HG03571 (cell line): ENCODE data around the gene AKT2.

Experiments used
- ATAC-seq: cut with Tn5 transposase; IDR thresholded peaks from one replicate; pipeline ENCODE4 v1.9.1; 2021; ENCODE audit not compliant: unreplicated experiment

AKT2 gene

GRCh38 chr19:40192758-40193586 is 92.2 kb downstream of the AKT2 start:
- ATAC-seq = no peak

GRCh38 chr19:40191836-40192646 is 93.1 kb downstream of the AKT2 start:
- ATAC-seq = peak; percentile 11

DNA sequence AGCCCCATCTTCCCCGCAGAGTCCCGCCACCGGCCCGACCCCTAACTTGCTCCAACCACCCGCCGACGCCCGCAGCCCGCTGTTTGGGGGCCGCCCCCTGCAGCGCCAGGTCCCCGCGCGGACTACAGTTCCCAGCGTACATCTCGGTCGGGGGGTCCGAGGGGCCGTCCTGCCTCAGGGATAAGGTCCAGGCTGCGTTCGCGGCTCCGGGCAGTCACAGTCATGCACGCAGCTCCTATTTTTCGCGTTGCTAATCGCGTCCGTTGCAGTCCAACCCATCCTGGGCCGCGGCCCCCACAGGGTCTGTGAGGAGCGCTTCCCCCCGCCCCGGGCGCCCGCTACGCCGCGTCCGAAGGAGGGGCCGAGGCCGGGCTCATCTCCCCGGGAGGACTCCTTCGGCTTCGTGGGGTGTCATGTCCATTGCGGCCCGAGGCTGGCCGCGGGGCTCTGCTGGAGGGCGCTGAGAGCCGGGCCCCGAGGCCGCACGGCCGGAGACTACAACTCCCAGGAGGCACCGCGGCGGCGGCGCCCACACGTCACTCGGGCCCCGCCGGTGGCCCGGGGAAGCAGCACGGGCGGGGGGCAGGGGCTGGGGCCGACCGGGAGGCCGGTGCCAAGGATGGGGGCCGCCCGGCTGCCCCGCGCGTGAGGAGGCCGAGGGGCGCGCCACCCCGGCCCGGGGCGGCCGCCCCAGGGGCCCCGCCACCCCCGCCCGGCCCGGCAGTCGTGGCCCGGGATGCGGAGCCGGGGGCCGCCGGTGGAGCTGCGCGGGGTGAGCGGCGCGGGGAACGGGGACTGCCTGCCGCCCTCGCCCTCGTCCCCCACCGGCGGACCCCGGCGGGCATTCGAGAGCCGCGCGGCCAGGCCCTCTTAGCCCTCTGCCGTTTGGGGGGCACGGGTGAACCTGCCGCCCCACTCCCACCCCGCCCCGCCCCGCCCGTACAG is 94.0 kb downstream of the AKT2 start, which contains the start of gene MAP3K10:
TSS of gene MAP3K10 (plus strand) at position 536 of the 945 bp plus-strand sequence. CDS start 606 bp downstream, outside the sequence.
- peak; percentile 70 for ATAC-seq

DNA sequence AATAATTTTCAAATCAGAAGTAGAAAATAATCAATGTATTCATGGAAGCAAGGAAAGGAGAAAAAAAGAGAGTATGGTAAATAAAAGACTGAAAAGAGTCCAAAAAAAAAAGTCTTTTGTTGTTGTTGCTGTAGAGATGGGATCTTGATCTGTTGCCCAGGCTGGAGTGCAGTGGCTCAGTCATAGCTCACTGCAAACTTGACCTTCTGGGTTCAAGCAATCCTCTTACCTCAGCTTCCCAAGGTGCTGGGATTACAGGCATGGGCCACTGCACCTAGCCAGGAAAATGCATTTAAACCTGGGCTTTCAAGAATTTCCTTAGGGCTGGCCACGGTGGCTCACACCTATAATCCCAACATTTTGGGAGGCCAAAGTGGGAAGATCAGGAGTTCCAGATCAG is 100.9 kb downstream of the AKT2 start:
- no peak for ATAC-seq
